ENCODE measurements around the gene BRD9.
"Not testable (repeated sequence)": the region's sequence is repeated elsewhere in the genome, so short reads cannot be mapped to it uniquely, and the experiment has no call there.

BRD9 gene

DNA sequence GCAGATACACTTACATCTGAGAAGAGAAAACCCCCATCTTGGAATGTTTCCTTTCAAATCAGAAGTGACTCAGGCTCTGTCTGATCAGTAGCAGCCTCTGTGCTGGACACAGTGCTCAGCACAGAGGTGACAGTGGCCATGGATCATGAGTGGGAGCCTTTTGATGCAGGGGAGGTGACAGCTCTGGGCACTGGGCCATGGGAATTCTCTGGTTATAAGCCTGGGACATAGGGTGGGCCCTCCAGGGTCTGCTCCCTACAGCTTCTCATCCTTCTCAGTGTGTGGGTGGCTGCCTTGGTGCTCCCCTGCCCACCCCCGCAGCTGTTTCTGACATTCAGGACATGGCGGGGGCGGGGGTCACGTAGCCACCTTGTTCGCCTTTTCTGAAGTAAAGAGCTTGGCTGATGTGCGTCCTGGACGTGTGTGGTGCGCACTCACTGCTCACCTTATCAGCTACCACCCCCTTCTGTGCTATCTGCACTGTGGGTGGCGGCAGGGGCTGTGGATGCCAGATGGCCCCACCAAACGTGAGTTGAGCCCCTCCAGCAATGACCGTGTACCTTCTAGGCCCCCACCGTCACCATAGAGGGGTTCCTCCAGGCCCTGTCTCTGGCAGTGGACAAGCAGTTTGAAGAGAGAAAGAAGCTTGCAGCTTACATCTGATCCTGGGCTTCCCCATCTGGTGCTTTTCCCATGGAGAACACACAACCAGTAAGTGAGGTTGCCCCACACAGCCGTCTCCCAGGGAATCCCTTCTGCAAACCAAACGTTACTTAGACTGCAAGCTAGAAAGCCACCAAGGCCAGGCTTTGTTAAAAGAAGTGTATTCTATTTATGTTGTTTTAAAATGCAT lies 24.1 kb upstream of the BRD9 start:
- no peaks in the 10 kb centered on the region for H3K27me3 ChIP-seq
- no peaks in the 10 kb centered on the region for H3K9me3 ChIP-seq
- H3K36me3 ChIP-seq, result peaks cover 35% of the 10 kb centered on the region
- no peak overlapping the region for H3K4me3 ChIP-seq (ENCODE audit: low read depth, low read length)
- H3K4me1 ChIP-seq, result no peaks in the 10 kb centered on the region
- DNase-seq, result no peak
- TF ChIP-seq, protein P1, sequence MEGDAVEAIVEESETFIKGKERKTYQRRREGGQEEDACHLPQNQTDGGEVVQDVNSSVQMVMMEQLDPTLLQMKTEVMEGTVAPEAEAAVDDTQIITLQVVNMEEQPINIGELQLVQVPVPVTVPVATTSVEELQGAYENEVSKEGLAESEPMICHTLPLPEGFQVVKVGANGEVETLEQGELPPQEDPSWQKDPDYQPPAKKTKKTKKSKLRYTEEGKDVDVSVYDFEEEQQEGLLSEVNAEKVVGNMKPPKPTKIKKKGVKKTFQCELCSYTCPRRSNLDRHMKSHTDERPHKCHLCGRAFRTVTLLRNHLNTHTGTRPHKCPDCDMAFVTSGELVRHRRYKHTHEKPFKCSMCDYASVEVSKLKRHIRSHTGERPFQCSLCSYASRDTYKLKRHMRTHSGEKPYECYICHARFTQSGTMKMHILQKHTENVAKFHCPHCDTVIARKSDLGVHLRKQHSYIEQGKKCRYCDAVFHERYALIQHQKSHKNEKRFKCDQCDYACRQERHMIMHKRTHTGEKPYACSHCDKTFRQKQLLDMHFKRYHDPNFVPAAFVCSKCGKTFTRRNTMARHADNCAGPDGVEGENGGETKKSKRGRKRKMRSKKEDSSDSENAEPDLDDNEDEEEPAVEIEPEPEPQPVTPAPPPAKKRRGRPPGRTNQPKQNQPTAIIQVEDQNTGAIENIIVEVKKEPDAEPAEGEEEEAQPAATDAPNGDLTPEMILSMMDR (IDR thresholded peaks at IDR 0.05; ENCODE audit: low read depth, low read length), result no peak

DNA sequence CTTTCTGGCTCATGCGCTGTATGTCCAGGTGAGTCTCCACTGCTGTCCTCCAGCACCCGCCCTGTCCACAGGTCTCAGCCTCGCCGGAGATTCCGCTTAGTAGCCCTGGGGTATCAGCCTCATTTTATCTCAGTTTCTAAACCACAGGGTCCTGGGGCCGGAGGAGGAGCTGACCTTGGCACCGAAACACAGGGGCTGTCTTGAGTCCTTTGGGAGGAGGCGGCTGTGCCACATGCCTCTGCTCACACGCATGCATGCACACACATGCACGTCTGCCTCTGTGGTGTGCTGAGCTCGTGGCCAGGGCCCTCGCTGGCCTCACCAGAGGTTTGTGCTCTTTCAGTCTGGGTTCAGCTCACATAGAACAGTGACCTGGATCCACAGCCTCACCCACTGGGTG lies 23.3 kb upstream of the BRD9 start:
- no peaks in the 10 kb centered on the region for H3K4me1 ChIP-seq
- TF ChIP-seq, protein P1 (IDR thresholded peaks at IDR 0.05; ENCODE audit: low read depth, low read length), result no peak
- DNase-seq, result no peak
- H3K9me3 ChIP-seq, result no peaks in the 10 kb centered on the region
- no peaks in the 10 kb centered on the region for H3K27me3 ChIP-seq
- H3K4me3 ChIP-seq (ENCODE audit: low read depth, low read length), result no peak overlapping the region
- H3K36me3 ChIP-seq, result peaks cover 35% of the 10 kb centered on the region

DNA sequence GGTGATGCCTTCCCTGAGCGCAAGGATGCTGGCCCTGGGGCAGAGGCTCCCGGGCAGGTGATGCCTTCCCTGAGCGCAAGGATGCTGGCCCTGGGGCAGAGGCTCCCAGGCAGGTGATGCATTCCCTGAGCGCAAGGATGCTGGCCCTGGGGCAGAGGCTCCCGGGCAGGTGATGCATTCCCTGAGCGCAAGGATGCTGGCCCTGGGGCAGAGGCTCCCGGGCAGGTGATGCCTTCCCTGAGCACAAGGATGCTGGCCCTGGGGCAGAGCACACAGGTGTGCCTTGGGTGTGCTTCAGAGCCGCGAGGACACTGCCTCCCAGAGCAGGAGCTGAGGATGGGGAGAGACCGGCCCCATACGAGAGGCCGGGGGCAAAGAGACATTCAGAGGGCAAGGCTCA lies 22.7 kb upstream of the BRD9 start:
- H3K36me3 ChIP-seq, result peaks cover 35% of the 10 kb centered on the region
- H3K4me3 ChIP-seq (ENCODE audit: low read depth, low read length), result not testable (repeated sequence)

DNA sequence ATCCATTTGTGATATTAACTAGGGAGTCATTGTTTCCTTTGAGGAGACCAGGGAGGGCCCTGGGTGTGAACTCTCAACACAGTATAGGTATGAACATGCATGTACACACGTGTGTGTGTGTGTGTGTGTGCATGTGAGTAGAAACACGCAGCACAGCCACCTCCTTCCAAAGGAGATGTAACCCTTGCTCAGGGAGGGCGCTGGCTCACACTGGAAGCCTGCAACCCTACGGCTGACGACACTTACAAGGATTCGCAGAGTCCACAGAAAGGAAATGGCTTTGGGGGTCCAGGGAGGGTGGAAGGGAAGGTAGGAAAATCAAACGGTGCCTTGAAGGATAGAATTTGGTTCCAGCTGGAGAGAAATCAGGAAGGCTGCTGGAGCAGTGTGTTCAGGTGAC lies 22.0 kb upstream of the BRD9 start:
- Histone ChIP-seq H3K4me1 (no peaks in the 10 kb centered on the region), H3K9me3 (no peaks in the 10 kb centered on the region), H3K4me3 (ENCODE audit: low read depth, low read length) (no peak overlapping the region), H3K27me3 (no peaks in the 10 kb centered on the region), H3K36me3 (peaks cover 39% of the 10 kb centered on the region)
- TF ChIP-seq, protein P1 (IDR thresholded peaks at IDR 0.05; ENCODE audit: low read depth, low read length), result no peak
- DNase-seq, result no peak

More for the DNA sequence above, 22.7 kb upstream of the BRD9 start:
- H3K27me3 ChIP-seq, H3K4me1 ChIP-seq, H3K9me3 ChIP-seq, DNase-seq: not testable (repeated sequence)

DNA sequence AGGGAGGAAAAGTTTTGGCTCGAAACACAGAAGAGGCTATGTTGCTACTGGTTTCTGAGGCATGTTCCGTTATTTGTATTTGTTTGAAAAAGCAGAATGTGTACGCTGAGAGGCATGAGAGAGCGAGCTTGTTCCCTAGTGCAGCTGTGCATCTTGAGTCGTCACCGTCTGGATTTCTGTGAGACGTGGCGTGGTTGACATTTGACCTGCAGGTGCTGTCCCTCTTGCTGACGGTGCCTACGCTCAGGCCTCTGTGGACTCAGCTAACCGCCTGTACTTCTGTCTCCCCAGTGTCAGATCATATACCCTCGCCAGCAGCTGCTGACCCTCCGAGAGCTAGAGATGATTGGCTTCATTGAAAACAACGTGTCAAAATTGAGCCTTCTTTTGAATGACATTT lies 21.6 kb upstream of the BRD9 start:
- Histone ChIP-seq H3K4me1 (no peaks in the 10 kb centered on the region), H3K4me3 (ENCODE audit: low read depth, low read length) (no peak overlapping the region), H3K27me3 (no peaks in the 10 kb centered on the region), H3K36me3 (peaks cover 42% of the 10 kb centered on the region), H3K9me3 (no peaks in the 10 kb centered on the region)
- TF ChIP-seq, protein P1 (IDR thresholded peaks at IDR 0.05; ENCODE audit: low read depth, low read length), result no peak
- DNase-seq, result no peak

DNA sequence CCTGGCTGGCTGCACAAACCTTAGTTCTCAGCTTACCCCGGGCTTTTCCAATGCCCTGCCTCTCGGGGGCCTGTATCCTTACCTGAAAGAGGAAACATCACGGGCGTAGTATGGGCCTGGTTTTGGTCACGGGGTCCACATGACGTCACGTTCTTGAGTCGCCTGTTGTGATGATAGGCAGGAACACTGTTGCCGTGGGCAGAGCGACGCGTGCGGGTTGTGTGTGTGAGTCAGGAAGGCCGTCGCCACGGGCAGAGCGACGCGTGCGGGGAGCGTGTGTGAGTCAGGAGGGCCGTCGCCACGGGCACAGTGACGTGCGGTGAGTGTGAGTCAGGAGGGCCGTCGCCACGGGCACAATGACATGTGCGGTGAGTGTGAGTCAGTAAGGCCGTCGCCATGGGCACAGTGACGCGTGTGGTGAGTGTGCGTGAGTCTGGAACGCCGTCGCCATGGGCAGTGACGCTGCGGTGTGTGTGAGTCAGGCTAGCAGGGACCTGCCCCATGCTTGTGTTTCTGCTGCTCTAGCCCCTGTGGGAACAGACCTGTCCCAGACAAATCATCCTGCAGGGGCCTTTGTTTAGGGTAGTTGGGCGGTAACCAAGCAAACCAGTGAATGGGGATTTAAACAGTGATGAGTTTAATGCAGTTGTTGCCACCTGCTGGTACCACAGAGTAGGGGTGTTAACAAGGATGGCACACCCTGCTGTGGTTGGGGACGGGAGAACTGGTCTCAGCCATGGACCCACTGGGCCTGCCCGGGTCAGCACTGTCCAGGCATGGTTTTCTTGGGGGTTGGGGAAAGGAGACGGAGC lies 19.9 kb upstream of the BRD9 start:
- Histone ChIP-seq H3K27me3 (no peaks in the 10 kb centered on the region), H3K4me3 (ENCODE audit: low read depth, low read length) (no peak overlapping the region), H3K36me3 (peaks cover 55% of the 10 kb centered on the region), H3K9me3 (no peaks in the 10 kb centered on the region), H3K4me1 (no peaks in the 10 kb centered on the region)
- TF ChIP-seq, protein P1 (IDR thresholded peaks at IDR 0.05; ENCODE audit: low read depth, low read length), result peak; percentile 24
- DNase-seq, result peak; percentile 57

Data from BE2C (cell line).